Parathyroid adenoma (tissue), 2 donors: ENCODE data around the gene MAD1L1.
"Not testable (repeated sequence)": the region's sequence is repeated elsewhere in the genome, so short reads cannot be mapped to it uniquely, and the experiment has no call there.

Experiments
- H2AFZ ChIP-seq: fragments of 300-600 bp; sonication (generic); one replicate; pipeline ENCODE4 v1.7.0; 2017; ENCODE audit warnings: antibody characterized with exemption, mild to moderate bottlenecking
- H3K27ac ChIP-seq: fragments of 300-600 bp; sonication (generic); one replicate; pipeline ENCODE4 v1.7.0; 2017
- H3K27me3 ChIP-seq: fragments of 300-600 bp; sonication (generic); one replicate; pipeline ENCODE4 v1.7.0; 2017; ENCODE audit warnings: low read length; ENCODE audit not compliant: control insufficient read depth, insufficient read depth
- H3K36me3 ChIP-seq: fragments of 300-600 bp; sonication (generic); one replicate; pipeline ENCODE4 v1.7.0; 2017; ENCODE audit warnings: low read length; ENCODE audit not compliant: control insufficient read depth, insufficient read depth
- H3K4me1 ChIP-seq: fragments of 300-600 bp; sonication (generic); one replicate; pipeline ENCODE4 v1.7.0; 2017; ENCODE audit warnings: control low read depth
- H3K4me2 ChIP-seq: fragments of 300-600 bp; sonication (generic); one replicate; pipeline ENCODE4 v1.7.0; 2017; ENCODE audit warnings: low read length
- H3K4me3 ChIP-seq: fragments of 300-600 bp; sonication (generic); one replicate; pipeline ENCODE4 v1.7.0; 2017; ENCODE audit warnings: low read depth, low read length
- H3K79me2 ChIP-seq: fragments of 300-600 bp; sonication (generic); one replicate; pipeline ENCODE4 v1.7.0; 2017; ENCODE audit warnings: control low read depth
- H3K9ac ChIP-seq: fragments of 300-600 bp; sonication (generic); one replicate; pipeline ENCODE4 v1.7.0; 2017; ENCODE audit warnings: mild to moderate bottlenecking
- H3K9me3 ChIP-seq: fragments of 300-600 bp; sonication (generic); one replicate; pipeline ENCODE4 v1.7.0; 2017; ENCODE audit warnings: low read length; ENCODE audit not compliant: control insufficient read depth
- TF ChIP-seq, protein P1 (sequence below): fragments of 300-600 bp; sonication (generic); IDR thresholded peaks from one replicate; pipeline ENCODE4 v1.7.0; 2017; ENCODE audit warnings: antibody characterized with exemption, mild to moderate bottlenecking
- donor health status: primary hyperparathyroidism.

Gene MAD1L1

DNA sequence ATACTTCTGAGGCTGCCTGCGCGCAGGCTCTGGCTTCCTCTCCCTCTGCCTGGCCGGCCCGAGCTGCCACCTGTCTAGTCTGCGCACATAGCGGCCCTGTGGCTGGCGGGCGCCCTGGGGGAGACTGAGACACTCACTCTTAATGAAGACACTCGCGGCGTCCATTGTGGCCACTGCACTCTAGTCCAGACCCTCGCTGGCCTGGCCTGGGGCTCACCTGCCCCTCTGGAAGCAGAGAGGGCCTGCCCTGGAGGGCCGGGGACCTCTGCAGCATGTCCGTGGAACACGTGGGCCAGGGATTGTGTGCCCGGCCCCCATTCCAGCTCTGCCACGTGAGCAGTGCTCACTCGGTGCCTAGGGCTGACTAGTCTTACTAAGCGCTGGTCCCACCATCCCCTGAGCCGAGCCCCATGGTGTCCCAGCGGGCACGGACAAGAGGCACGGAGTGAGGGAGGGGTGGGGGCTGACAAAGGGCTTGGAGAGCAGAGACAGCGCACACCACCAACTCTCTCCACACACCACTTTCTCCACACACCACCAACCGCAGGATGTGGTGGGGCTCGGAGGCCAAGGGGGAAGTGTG, 413.4 kb downstream of the MAD1L1 start:
- Histone ChIP-seq H3K9me3 (no peaks in the 10 kb centered on the region), H3K27ac (no peak overlapping the region), H3K27me3 (no peaks in the 10 kb centered on the region), H3K9ac (no peak overlapping the region), H3K79me2 (no peaks in the 10 kb centered on the region), H3K4me2 (no peak overlapping the region), H3K4me3 (no peak overlapping the region), H2AFZ (no peak overlapping the region), H3K36me3 (no peaks in the 10 kb centered on the region), H3K4me1 (no peaks in the 10 kb centered on the region)
- TF ChIP-seq, protein P1, sequence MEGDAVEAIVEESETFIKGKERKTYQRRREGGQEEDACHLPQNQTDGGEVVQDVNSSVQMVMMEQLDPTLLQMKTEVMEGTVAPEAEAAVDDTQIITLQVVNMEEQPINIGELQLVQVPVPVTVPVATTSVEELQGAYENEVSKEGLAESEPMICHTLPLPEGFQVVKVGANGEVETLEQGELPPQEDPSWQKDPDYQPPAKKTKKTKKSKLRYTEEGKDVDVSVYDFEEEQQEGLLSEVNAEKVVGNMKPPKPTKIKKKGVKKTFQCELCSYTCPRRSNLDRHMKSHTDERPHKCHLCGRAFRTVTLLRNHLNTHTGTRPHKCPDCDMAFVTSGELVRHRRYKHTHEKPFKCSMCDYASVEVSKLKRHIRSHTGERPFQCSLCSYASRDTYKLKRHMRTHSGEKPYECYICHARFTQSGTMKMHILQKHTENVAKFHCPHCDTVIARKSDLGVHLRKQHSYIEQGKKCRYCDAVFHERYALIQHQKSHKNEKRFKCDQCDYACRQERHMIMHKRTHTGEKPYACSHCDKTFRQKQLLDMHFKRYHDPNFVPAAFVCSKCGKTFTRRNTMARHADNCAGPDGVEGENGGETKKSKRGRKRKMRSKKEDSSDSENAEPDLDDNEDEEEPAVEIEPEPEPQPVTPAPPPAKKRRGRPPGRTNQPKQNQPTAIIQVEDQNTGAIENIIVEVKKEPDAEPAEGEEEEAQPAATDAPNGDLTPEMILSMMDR = no peak

DNA sequence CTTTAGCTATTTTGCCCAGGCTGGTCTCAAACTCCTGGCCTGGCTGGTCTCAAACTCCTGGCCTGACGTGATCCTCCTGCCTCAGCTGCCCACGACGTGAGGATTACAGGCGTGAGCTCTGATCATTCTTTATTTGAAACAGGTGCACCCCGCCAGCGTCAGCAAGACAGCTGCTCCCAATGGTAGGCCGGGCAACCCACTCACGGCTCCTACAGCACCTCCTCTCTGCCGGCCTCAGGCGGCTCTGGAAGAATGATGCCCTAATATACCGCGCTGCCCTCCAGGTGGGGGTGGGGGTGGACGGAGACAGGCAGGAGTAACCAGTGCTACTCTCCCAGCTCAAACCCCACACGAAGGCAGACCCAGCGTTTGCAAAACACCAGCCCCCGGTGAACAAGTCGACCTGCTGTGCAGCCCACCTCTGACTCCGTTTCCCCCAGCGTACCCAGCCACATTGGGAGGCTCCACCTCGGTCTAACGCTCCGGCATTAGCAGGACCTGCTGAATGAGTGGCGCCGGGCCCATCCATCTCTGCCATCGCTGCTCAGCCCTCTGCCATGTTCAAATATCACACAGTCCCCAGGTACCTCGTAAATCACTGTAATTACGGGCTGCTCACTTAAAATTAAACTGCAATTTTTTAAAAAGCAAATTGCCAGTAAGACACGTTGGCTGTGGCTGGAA, 414.0 kb downstream of the MAD1L1 start:
- H3K4me3 ChIP-seq = no peak overlapping the region
- H3K4me1 ChIP-seq = no peaks in the 10 kb centered on the region
- H2AFZ ChIP-seq = no peak overlapping the region
- H3K36me3 ChIP-seq = no peaks in the 10 kb centered on the region
- H3K4me2 ChIP-seq = no peak overlapping the region
- TF ChIP-seq, protein P1 = no peak
- H3K27ac ChIP-seq = no peak overlapping the region
- H3K9ac ChIP-seq = no peak overlapping the region
- H3K9me3 ChIP-seq = no peaks in the 10 kb centered on the region
- H3K79me2 ChIP-seq = no peaks in the 10 kb centered on the region
- no peaks in the 10 kb centered on the region for H3K27me3 ChIP-seq

DNA sequence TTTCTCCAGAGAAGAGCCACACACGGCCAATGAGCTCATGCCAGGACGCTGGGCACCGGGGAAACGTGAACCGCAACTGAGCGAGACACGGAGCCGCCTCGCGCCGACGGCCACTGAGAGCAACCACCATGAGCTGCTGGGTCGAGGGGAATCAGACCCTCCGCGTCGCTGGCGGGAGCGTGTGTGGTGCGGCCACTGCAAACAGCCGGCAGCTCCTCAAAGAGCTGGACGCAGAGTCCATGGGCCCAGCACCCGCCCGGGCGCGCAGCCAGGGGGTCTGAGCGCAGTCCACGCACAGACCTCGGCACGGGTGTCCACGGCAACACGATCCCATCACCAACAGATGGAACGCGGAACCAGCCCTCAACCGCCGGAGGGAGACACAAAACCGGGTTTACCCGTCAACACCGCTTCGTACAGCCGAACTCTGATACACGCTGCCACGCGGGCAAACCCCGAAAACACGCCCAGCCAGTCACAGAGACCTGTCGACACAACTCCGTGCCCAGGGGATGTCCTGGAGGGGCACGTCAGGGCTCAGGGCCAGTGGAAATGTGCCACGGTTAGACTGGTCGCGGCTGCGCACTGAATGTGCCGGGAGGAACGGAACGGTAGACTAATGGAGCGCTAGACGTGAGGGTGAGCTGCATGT, 415.6 kb downstream of the MAD1L1 start:
- Histone ChIP-seq H3K79me2 (no peaks in the 10 kb centered on the region), H3K4me3 (no peak overlapping the region), H3K27ac (no peak overlapping the region), H3K9ac (no peak overlapping the region), H3K27me3 (no peaks in the 10 kb centered on the region), H3K4me2 (no peak overlapping the region), H3K9me3 (no peaks in the 10 kb centered on the region), H2AFZ (no peak overlapping the region), H3K36me3 (no peaks in the 10 kb centered on the region), H3K4me1 (no peaks in the 10 kb centered on the region)
- TF ChIP-seq, protein P1 = no peak

DNA sequence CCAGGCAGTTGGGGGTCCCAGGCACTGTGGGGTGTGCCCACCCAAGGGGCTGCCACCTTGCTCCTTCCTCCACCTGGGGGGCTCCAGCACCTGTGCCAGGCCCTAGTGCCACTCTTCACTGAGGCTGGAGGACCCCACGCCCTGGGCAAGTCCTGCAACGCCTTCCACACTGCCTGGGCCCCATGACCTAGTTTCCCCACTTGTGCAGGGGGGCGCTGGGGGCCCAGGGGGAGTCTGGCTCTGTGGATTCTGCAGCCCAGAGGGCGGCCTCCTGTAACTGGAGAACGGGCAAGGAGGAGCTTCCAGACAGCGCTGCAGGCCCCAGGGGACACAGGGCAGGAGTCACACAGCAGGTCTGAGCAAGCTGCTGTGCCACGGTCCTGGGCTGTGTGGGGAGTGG, 416.3 kb downstream of the MAD1L1 start:
- not testable (repeated sequence) for H3K4me3 ChIP-seq, H2AFZ ChIP-seq, H3K79me2 ChIP-seq, H3K4me1 ChIP-seq, H3K4me2 ChIP-seq, H3K27me3 ChIP-seq, H3K27ac ChIP-seq, H3K9me3 ChIP-seq, H3K36me3 ChIP-seq, H3K9ac ChIP-seq

DNA sequence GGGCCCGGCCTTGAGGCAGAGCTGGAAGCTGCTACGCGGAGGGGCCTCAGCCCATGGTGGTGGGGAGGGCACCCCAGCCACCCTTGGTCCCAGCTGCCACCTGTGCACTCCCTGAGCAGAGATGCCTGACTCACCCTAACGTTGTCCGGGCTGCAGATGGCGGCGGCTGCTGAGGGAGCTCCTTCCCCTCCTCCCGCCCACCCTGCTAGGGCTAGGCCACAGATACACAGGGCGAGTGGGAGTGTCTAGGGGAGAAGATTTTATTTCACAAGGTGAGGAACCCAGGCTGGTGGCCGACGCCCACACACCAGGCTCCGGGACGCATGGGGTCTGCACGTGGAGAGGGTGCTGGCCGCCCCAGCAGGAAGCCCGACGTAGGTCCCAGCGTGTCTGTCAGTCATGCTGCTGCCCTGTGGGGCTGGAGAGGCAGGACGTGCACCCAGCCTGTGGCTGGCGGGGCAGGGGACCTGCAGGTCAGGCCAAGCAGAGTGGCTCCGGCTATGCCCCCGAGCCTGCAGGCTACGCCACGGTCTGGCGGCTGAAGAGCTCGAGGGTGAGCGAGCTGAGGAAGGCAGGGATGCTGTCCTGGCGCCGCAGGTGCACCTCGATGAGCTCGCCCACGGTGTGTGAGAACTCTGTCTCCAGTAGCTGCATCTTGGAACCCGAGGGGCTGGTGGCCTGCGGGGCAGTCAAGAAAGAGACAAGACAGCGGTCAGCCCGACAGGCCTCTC, 417.0 kb downstream of the MAD1L1 start:
- not testable (repeated sequence) for H3K9ac ChIP-seq, H3K4me2 ChIP-seq, H3K4me1 ChIP-seq, H3K4me3 ChIP-seq, H3K36me3 ChIP-seq, H3K79me2 ChIP-seq, H3K27me3 ChIP-seq, H2AFZ ChIP-seq, H3K27ac ChIP-seq, H3K9me3 ChIP-seq
